OCI-M2 (cell line): Measurements from ENCODE around the gene CACTIN.
"Not testable (repeated sequence)": the region's sequence is repeated elsewhere in the genome, so short reads cannot be mapped to it uniquely, and the experiment has no call there.

Experiments
- DNase-seq: peaks from one replicate; lab custom pipeline; 2025; ENCODE audit not compliant: unreplicated experiment; lab: John Stamatoyannopoulos, UW

The CACTIN gene

GRCh38 chr19:3590991-3591659 lies 35.5 kb downstream of the CACTIN start:
- no peak for DNase-seq

GRCh38 chr19:3589949-3590348 lies 36.6 kb downstream of the CACTIN start:
- no peak for DNase-seq

- DNase-seq, result no peak
Observed at GRCh38 chr19:3589439-3589838, 37.2 kb downstream of the CACTIN start.

GRCh38 chr19:3586707-3587346 lies 39.8 kb downstream of the CACTIN start:
- DNase-seq, result no peak

DNA sequence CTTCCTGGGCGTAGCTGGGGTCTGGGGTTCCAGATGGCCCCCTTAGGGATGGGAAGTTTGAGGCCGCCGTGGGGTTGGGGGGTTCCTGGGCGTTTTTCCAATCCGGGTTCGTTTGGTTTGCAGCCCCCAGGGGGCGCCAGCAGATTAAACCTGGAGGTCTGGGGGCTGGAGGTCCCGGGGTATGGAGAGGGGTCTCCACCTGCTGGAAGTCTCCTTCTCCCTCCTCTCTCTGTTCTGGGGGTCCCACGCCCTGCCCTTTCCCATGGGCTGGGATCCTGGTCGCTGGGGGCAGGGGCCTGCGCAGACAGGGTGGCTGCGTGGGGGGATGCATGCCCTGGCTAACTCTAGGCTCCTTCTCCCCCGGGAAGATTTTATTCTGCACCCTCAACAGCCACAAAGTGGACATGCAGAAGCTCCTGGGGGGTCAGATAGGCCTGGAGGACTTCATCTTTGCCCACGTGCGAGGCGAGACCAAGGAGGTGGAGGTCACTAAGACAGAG lies 40.4 kb downstream of the CACTIN start:
- DNase-seq, result no peak

GRCh38 chr19:3585301-3586126 lies 41.1 kb downstream of the CACTIN start, which contains the start of gene GIPC3:
Gene GIPC3, plus strand, starts transcription at chr19:3585478. Its CDS starts 120 bp downstream, at chr19:3585598.
- no peak for DNase-seq

DNA sequence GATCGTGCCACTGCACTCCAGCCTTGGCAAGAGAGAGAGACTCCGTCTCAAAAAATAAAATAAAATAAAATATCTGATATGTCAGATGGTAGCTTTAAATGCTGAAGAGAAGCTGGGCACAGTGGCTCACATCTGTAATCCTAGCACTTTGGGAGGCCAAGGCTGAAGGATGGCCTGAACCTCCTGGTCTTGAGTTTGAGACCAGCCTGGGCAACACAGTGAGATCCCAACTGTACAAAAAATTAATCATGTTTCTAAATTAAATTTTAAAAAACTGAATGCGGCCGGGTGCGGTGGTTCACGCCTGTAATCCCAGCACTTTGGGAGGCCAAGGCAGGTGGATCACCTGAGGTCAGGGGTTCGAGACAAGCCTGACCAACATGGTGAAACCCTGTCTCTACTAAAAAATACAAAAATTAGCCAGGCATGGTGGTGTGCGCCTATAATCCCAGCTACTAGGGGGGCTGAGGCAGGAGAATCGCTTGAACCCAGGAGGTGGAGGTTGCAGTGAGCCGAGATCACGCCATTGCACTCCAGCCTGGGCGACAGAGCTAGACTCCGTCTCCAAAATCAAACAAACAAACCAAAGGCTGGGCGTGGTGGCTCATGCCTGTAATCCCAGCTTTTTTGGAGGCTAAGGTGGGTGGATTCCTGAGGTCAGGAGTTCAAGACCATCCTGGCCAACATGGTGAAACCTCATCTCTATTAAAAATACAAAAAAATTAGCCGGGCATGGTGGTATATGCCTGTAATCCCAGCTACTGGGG lies 42.4 kb downstream of the CACTIN start:
- DNase-seq, result not testable (repeated sequence)

GRCh38 chr19:3581792-3582191 lies 44.8 kb downstream of the CACTIN start:
- not testable (repeated sequence) for DNase-seq

DNA sequence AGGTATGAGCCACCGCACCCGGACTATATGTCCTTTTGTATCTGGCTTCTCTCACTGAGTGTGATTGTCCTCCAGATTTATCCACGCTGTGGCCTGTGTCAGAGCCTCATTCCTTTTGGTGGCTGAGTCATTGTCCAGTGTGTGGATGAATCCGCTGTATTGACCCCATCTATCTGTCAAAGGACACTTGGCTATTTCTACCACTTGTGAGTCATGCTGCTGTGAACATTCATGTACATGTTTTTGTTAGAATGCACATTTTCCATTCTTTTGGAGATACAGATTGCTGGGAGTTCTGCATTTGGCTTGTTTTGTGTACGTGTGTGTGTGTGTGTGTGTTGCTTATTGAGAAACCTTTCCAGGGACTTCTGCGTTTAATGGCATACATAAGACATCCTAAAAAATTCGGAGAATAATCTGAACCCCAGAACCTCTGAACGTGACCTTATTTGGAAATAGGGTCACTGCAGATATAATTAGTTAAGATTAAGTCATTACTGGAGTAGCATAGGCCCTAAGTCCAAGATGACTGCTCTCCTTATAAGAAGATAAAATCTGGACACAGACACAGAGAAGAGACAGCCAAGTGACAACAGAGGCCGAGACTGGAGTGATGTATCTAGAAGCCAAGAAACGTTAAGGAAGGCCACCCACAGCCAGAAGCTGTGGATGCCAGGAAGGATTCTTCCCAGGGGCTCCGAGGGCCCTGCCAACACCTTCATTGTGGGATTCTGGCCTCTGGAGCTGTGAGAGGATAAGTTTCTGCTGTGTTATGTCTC lies 46.2 kb downstream of the CACTIN start:
- no peak for DNase-seq

DNA sequence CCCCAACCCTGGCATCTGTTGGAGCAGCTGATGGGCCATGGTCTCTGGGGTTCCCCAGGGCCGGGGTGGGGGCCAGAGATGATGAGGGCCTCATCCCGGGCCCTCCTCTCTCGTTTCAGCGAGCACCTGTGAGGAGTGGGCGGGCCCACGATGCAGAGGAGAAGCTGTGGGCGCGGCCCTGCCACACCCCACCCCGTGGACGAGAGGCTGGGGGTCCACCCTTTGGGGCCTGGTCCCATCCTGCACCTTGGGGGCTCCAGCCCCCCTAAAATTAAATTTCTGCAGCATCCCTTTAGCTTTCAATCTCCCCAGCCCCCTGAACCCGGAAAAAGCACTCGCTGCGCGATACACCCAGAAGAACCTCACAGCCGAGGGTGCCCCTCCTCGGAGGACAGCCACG lies 48.2 kb downstream of the CACTIN start:
- DNase-seq, result no peak

DNA sequence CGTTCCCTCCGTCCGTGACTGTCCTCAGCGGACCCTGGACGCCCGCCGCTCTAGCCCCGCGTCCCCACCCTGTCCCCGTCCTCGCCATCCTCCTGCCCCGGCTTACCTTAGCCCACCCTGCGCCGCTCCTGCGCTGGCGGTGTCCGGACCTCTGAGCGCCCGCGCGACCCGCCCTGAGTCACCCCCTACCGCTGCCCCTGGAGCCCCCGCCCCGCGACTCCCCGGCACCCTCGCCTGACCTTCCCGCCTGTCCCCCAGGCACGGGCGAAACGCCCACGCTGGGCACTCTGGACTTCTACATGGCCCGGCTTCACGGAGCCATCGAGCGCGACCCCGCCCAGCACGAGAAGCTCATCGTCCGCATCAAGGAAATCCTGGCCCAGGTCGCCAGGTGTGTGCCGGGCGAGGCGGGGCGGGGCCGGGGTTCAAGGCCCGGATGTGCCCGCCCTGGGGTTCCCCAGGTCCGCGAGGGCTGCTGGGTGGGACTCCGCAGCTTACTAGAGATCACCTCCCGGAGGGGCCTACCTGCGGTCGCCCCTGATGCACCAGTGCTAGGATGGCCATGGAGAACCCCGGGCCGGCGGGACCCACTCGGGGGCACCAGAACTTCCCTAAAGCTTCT lies 48.8 kb downstream of the CACTIN start:
- DNase-seq, result no peak

DNA sequence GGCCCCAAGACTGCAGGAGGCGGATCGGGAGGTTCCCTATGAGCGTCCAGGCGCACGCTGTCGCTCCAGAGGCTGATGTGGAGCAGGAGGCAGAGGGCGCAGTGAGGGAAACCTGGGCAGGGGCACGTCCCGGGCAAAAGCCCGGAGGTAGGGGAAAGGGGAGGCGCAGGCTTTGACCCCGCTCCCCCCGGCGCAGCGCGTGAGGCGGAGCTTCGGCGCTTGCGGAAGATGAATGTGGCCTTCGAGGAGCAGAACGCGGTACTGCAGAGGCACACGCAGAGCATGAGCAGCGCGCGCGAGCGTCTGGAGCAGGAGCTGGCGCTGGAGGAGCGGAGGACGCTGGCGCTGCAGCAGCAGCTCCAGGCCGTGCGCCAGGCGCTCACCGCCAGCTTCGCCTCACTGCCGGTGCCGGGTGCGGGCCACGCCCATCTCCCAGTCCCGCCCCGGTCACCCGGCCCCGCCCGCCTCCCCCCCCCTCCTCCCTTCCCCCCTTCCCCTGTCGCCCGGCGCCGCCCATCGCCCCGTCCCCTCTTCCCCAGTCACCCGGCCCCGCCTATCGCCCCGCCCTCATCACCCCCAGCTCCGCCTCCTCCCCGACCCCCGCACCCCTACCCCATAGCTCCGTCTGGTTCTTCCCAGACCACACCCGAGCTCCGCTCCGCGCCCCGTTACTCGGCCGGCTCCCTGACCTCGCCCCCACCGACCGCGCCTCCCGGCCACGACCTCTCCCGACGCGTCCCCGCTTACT lies 49.7 kb downstream of the CACTIN start:
- DNase-seq, result no peak

GRCh38 chr19:3575949-3576673 lies 50.5 kb downstream of the CACTIN start:
- no peak for DNase-seq

- no peak for DNase-seq
Observed at GRCh38 chr19:3575260-3575741, 51.3 kb downstream of the CACTIN start.

DNA sequence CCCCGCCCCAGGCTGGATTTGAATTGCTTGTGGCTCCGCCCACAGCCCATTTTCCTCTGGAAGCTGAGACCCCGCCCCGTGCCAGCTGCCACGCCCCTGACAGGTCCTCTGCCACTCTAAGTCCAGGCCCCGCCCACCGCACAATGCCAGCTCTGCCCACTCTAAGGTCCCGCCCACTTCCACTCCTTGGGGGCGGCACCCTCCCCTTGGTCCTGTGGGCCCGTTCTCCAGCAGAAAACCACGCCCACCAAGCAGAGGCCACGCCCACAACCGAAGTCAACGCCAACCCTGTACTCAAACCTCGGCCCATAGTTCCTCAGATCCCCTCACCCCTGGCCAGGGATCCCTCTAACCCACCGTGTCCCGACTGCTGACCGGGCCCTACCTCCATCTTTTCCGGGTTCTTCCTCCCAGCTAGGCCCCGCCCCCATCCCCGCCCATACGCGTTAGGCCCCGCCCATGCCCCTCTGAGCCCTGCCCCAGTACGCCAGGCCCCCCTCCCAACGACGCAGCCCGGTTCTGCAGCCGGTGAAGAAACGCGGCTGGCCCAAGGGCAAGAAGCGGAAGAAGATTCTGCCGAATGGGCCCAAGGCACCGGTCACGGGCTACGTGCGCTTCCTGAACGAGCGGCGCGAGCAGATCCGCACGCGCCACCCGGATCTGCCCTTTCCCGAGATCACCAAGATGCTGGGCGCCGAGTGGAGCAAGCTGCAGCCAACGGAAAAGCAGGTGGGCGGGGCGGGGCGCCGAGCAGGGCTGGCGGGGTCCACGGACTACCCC lies 52.5 kb downstream of the CACTIN start:
- DNase-seq, result no peak

DNA sequence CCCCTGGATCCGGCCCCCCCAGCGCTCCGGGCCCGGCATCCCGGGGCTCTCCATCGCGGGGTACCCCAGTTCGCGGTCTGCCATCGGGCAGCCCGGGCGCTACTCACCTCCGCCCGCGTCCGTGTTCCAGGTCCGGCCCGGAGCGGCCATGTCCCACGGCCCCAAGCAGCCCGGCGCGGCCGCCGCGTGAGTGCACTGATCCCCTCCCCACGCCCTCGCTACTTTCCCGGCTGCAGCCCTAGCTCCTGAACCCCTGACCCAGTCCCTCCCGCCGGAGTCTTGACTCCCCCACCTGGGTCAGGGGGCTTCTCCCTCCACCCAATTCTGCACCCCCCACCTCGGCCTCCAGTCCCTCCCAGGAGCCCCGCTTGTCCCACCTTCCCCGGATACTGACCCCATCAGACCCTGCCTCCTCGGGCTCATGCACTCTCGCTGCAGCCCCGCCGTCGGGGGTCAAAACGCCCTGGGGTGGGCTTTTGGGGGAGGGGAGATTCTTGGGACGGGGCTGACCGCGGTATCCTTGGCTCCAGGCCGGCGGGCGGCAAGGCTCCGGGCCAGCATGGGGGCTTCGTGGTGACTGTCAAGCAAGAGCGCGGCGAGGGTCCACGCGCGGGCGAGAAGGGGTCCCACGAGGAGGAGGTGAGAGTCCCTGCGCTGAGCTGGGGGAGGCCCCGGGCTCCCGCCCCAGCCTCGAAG lies 53.3 kb downstream of the CACTIN start:
- DNase-seq, result no peak

DNA sequence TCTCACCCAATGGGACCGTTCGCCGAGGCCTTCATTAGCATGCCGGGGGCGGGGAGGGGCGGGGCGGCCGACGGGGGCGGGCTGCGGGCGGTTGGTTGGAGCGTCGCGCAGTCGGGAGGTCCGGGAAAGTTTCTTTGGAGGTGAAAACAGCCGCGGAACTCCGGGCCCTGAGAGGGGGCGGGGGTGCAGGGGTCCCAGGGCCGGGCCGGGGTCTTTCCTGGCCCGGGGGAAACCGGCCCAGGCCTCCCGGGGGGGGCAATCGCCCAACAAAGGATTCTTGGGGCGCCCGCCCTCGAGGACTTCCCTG lies 53.8 kb downstream of the CACTIN start, which contains the start of gene HMG20B:
Gene HMG20B, plus strand, starts transcription at position 90 of the 307 bp plus-strand sequence. CDS start 366 bp downstream, outside the sequence.
- DNase-seq, result no peak
